Smooth muscle cell (in vitro differentiated cells): ENCODE data around the gene C5orf63. TPM values are rescaled to one million over a fixed set of nuclear protein-coding genes. Genes with fewer than 3 reads are reported as not detected.

ENCODE experiments used
- polyA plus RNA-seq: library from polyadenylated mRNA; unstranded; fragments of >200 nt; fragmentation: Nextera tagmentation; extraction: Ambion mirVana; gene quantifications from 2 replicates; pipeline ENCODE4 v1.2.1, GENCODE V29; 2016
- total RNA-seq: library from RNA; depleted of rRNA; stranded (reverse); fragments of >200 nt; gene quantifications from 2 replicates; pipeline ENCODE4 v1.2.3, GENCODE V29; 2014

C5orf63 gene
- total and polyA plus RNA-seq, 2 experiments from 2014 or later, result 2.1 TPM; not detected in 1

Other genes with a start within 250 kb of the C5orf63 start
- 6.7 and 30.8 TPM in 2 replicates for gene MARCHF3, start 42.9 kb downstream of the C5orf63 start, total RNA-seq
- 16.8 and 17.8 TPM in 2 replicates for gene MARCHF3, start 42.9 kb downstream of the C5orf63 start, polyA plus RNA-seq
- 3.4 and 3.6 TPM in 2 replicates for gene MEGF10, start 217.3 kb upstream of the C5orf63 start, total RNA-seq
- gene MEGF10, start 217.3 kb upstream of the C5orf63 start, polyA plus RNA-seq, result 0.83 and 1.4 TPM in 2 replicates